Measurements from ENCODE around the gene CARMIL1.

CARMIL1 gene

GRCh38 chr6:25452031-25452430, 172.9 kb downstream of the CARMIL1 start (continued):
- no peak for TF ChIP-seq ZNF148 (tag by site-specific recombination; IDR thresholded peaks at IDR 0.05; ENCODE audit: borderline replicate concordance)

GRCh38 chr6:25453288-25453687, 174.1 kb downstream of the CARMIL1 start:
- no peaks in the 10 kb centered on the region for H3K36me3 ChIP-seq (ENCODE audit: control insufficient read depth in 2 of 2, insufficient read depth in 1 of 2, low read length in 2 of 2)
- no peaks in the 10 kb centered on the region for H3K9me3 ChIP-seq (ENCODE audit: control insufficient read depth, insufficient read depth, low read depth, low read length)
- ChIA-PET POLR2A (no interaction called here), CTCF (interaction anchor here (0.6 to 0.9 kb wide), 2 partner anchors 37 to 609 kb away, joined by 3 read pairs; no protein-coding TSS in a partner anchor)
- no peak overlapping the region for H3K27ac ChIP-seq (ENCODE audit: extremely low read depth, low read depth, low read length)
- H3K4me3 ChIP-seq (ENCODE audit: low read depth, low read length) = no peak overlapping the region
- peaks cover 10% of the 10 kb centered on the region; the same call in 1 of the 2 replicates for H3K4me1 ChIP-seq (ENCODE audit: control insufficient read depth, insufficient read depth, low read length)
- TF ChIP-seq ZNF624 (tag by site-specific recombination; IDR thresholded peaks at IDR 0.05) = no peak
- no peak for TF ChIP-seq ZNF621 (tag by site-specific recombination; IDR thresholded peaks at IDR 0.05)
- TF ChIP-seq ZNF48 (tag by site-specific recombination; IDR thresholded peaks at IDR 0.05) = no peak
- TF ChIP-seq ZNF830 (tag by site-specific recombination; IDR thresholded peaks at IDR 0.05; ENCODE audit: low read depth) = no peak
- TF ChIP-seq, protein P1, sequence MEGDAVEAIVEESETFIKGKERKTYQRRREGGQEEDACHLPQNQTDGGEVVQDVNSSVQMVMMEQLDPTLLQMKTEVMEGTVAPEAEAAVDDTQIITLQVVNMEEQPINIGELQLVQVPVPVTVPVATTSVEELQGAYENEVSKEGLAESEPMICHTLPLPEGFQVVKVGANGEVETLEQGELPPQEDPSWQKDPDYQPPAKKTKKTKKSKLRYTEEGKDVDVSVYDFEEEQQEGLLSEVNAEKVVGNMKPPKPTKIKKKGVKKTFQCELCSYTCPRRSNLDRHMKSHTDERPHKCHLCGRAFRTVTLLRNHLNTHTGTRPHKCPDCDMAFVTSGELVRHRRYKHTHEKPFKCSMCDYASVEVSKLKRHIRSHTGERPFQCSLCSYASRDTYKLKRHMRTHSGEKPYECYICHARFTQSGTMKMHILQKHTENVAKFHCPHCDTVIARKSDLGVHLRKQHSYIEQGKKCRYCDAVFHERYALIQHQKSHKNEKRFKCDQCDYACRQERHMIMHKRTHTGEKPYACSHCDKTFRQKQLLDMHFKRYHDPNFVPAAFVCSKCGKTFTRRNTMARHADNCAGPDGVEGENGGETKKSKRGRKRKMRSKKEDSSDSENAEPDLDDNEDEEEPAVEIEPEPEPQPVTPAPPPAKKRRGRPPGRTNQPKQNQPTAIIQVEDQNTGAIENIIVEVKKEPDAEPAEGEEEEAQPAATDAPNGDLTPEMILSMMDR (tag by site-specific recombination; IDR thresholded peaks at IDR 0.05) = no peak
- TF ChIP-seq, protein P2, sequence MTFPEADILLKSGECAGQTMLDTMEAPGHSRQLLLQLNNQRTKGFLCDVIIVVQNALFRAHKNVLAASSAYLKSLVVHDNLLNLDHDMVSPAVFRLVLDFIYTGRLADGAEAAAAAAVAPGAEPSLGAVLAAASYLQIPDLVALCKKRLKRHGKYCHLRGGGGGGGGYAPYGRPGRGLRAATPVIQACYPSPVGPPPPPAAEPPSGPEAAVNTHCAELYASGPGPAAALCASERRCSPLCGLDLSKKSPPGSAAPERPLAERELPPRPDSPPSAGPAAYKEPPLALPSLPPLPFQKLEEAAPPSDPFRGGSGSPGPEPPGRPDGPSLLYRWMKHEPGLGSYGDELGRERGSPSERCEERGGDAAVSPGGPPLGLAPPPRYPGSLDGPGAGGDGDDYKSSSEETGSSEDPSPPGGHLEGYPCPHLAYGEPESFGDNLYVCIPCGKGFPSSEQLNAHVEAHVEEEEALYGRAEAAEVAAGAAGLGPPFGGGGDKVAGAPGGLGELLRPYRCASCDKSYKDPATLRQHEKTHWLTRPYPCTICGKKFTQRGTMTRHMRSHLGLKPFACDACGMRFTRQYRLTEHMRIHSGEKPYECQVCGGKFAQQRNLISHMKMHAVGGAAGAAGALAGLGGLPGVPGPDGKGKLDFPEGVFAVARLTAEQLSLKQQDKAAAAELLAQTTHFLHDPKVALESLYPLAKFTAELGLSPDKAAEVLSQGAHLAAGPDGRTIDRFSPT (tag by site-specific recombination; IDR thresholded peaks at IDR 0.05) = no peak
- no peak for TF ChIP-seq ZNF184 (tag by site-specific recombination; IDR thresholded peaks at IDR 0.05)

GRCh38 chr6:25454136-25454535, 175.0 kb downstream of the CARMIL1 start:
- CTCF ChIA-PET = interaction anchor here (0.6 kb wide), 1 partner anchor 13 kb away, joined by 3 read pairs; no protein-coding TSS in a partner anchor
- Histone ChIP-seq H3K27ac (ENCODE audit: extremely low read depth, low read depth, low read length) (no peak overlapping the region), H3K36me3 (ENCODE audit: control insufficient read depth in 2 of 2, insufficient read depth in 1 of 2, low read length in 2 of 2) (no peaks in the 10 kb centered on the region), H3K4me1 (ENCODE audit: control insufficient read depth, insufficient read depth, low read length) (peaks cover 10% of the 10 kb centered on the region; the same call in 1 of the 2 replicates), H3K4me3 (ENCODE audit: low read depth, low read length) (no peak overlapping the region), H3K9me3 (ENCODE audit: control insufficient read depth, insufficient read depth, low read depth, low read length) (no peaks in the 10 kb centered on the region)
- TF ChIP-seq ZNF10 (tag by site-specific recombination; IDR thresholded peaks at IDR 0.05) = no peak
- POLR2A ChIA-PET = no interaction called here

- POLR2A ChIA-PET = no interaction called here
- no peaks in the 10 kb centered on the region for H3K4me1 ChIP-seq (ENCODE audit: control insufficient read depth, insufficient read depth, low read length)
These were observed 177.3 kb downstream of the CARMIL1 start for GRCh38 chr6:25456249-25457040.

More at GRCh38 chr6:25456249-25457040, 177.3 kb downstream of the CARMIL1 start:
- H3K4me3 ChIP-seq (ENCODE audit: low read depth, low read length) = no peak overlapping the region
- CTCF ChIA-PET = interaction anchor here (0.9 to 1.5 kb wide), 3 partner anchors 11 to 177 kb away, joined by 3 to 5 read pairs (median 3); partner anchors contain the start of gene CARMIL1
- H3K36me3 ChIP-seq (ENCODE audit: control insufficient read depth in 2 of 2, insufficient read depth in 1 of 2, low read length in 2 of 2) = no peaks in the 10 kb centered on the region
- H3K27ac ChIP-seq (ENCODE audit: extremely low read depth, low read depth, low read length) = no peak overlapping the region
- no peak for TF ChIP-seq ZNF146 (tag by site-specific recombination; IDR thresholded peaks at IDR 0.05)
- TF ChIP-seq, protein P3, sequence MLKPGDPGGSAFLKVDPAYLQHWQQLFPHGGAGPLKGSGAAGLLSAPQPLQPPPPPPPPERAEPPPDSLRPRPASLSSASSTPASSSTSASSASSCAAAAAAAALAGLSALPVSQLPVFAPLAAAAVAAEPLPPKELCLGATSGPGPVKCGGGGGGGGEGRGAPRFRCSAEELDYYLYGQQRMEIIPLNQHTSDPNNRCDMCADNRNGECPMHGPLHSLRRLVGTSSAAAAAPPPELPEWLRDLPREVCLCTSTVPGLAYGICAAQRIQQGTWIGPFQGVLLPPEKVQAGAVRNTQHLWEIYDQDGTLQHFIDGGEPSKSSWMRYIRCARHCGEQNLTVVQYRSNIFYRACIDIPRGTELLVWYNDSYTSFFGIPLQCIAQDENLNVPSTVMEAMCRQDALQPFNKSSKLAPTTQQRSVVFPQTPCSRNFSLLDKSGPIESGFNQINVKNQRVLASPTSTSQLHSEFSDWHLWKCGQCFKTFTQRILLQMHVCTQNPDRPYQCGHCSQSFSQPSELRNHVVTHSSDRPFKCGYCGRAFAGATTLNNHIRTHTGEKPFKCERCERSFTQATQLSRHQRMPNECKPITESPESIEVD (tag by site-specific recombination; IDR thresholded peaks at IDR 0.05) = 0 out of 2 replicates have a peak, but pooled peaks have one; percentile 5
- H3K9me3 ChIP-seq (ENCODE audit: control insufficient read depth, insufficient read depth, low read depth, low read length) = no peaks in the 10 kb centered on the region
